Chondrocyte (in vitro differentiated cells): ENCODE measurements around the gene AKAP13. TPM values are rescaled to one million over a fixed set of nuclear protein-coding genes. Genes with fewer than 3 reads are reported as not detected.

ENCODE experiments used
- DNase-seq: peaks from one replicate; pipeline ENCODE4 v3.0.0; 2021; ENCODE audit warnings: mixed read lengths, low spot score
- H3K27ac Mint-ChIP-seq: one replicate; pipeline ENCODE4 v1.8.0; 2021; ENCODE audit warnings: mild to moderate bottlenecking, moderate library complexity, mixed read lengths; ENCODE audit not compliant: unreplicated experiment
- H3K27me3 Mint-ChIP-seq: 2 replicates; pipeline ENCODE4 v1.8.0; 2021; ENCODE audit warnings: low read depth, mixed read lengths
- H3K36me3 Mint-ChIP-seq: 2 replicates; pipeline ENCODE4 v1.8.0; 2021; ENCODE audit warnings: low read depth, mixed read lengths
- H3K4me1 Mint-ChIP-seq: 2 replicates; pipeline ENCODE4 v1.8.0; 2021; ENCODE audit warnings: low read depth, mild to moderate bottlenecking, mixed read lengths
- H3K4me3 Mint-ChIP-seq: one replicate; pipeline ENCODE4 v1.8.0; 2021; ENCODE audit warnings: mild to moderate bottlenecking, moderate library complexity, mixed read lengths; ENCODE audit not compliant: unreplicated experiment
- H3K9me3 Mint-ChIP-seq: 2 replicates; pipeline ENCODE4 v1.8.0; 2021; ENCODE audit warnings: low read depth, mixed read lengths
- total RNA-seq: library from RNA; stranded (reverse); gene quantifications from 3 replicates; pipeline ENCODE4 v1.2.1, GENCODE V29; 2021
- TF ChIP-seq, protein P1 (sequence below): fragments of 200-600 bp; sonication (generic); IDR thresholded peaks from 2 replicates; pipeline ENCODE4 v1.5.0; 2021; ENCODE audit warnings: antibody characterized with exemption, mild to moderate bottlenecking, moderate library complexity

AKAP13 gene
- total RNA-seq, 1 donor from 2014 or later = 80.6 TPM

DNA sequence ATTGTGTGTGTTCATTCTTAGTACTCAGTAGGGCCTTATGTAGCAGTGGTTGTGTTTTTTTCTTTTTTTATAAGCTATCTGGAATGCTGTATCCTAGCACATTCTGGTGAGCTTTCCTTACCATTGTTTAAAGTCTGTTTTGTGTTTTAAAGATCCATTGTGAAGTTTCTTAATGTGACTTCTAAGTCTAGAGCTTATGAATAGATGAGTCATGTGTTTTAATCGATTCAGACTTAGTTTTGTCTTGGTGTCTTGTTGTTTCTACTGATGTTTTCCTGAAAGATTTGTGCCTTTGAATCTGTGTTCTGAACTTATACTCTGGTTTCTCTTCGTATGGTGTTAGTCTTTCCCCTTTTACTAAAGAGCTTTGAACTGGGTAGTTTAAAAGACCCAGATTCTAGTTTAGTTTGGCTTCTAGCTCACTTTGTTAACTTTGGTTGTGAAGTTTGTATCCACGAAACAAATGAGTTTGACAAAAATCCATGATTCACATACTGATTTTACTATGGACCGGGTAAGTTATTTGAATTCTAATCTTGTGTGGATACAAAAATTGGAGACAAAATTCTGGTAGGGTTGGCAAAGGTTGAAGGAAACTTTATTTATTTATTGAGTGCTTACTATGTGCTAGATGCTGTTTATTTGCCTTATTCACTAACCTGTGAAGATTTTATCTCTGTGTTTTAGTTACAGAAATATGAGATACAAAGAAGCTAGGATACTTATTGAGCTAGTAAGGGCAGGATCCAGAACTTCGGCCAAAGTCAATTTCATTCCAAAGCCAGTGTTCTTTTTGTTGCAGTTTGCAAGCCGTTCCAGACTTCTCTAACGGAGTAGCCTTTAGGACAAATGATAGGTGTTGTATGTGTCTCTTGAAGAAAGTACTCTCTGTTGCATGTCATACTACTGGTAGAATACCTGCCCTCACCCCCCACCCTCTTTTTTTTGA, 24.8 kb downstream of the AKAP13 start:
- TF ChIP-seq, protein P1, sequence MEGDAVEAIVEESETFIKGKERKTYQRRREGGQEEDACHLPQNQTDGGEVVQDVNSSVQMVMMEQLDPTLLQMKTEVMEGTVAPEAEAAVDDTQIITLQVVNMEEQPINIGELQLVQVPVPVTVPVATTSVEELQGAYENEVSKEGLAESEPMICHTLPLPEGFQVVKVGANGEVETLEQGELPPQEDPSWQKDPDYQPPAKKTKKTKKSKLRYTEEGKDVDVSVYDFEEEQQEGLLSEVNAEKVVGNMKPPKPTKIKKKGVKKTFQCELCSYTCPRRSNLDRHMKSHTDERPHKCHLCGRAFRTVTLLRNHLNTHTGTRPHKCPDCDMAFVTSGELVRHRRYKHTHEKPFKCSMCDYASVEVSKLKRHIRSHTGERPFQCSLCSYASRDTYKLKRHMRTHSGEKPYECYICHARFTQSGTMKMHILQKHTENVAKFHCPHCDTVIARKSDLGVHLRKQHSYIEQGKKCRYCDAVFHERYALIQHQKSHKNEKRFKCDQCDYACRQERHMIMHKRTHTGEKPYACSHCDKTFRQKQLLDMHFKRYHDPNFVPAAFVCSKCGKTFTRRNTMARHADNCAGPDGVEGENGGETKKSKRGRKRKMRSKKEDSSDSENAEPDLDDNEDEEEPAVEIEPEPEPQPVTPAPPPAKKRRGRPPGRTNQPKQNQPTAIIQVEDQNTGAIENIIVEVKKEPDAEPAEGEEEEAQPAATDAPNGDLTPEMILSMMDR = no peak
- peaks cover 3% of the 10 kb centered on the region for H3K9me3 Mint-ChIP-seq
- no peak overlapping the region for H3K4me3 Mint-ChIP-seq
- no peaks in the 10 kb centered on the region for H3K27me3 Mint-ChIP-seq
- DNase-seq = no peak
- H3K4me1 Mint-ChIP-seq = peaks cover 71% of the 10 kb centered on the region
- no peaks in the 10 kb centered on the region for H3K36me3 Mint-ChIP-seq
- H3K27ac Mint-ChIP-seq = peak overlapping the region; percentile 56

DNA sequence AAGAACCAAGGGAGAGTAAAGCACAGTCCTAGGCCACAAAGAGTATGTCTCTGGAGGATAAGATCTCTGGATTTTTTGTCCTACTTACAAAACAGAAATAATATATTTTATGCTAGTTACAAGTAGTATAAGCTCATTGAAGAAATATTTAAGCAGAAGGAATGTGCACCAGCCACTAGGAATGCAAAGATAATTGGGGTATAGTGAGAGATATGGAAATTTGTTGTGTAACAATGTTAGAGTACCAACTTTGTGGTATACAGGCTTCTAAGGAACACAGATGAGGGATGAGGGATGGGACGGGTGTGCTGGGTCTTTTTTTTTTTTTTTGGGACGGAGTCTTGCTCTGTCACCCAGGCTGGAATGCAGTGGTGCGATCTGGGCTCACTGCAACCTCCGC, 26.5 kb downstream of the AKAP13 start:
- Mint-ChIP-seq H3K27ac (peak overlapping the region; percentile 76), H3K9me3 (peaks cover 3% of the 10 kb centered on the region), H3K4me3 (no peak overlapping the region), H3K27me3 (no peaks in the 10 kb centered on the region), H3K36me3 (no peaks in the 10 kb centered on the region), H3K4me1 (peaks cover 65% of the 10 kb centered on the region)
- DNase-seq = no peak
- TF ChIP-seq, protein P1 = no peak

DNA sequence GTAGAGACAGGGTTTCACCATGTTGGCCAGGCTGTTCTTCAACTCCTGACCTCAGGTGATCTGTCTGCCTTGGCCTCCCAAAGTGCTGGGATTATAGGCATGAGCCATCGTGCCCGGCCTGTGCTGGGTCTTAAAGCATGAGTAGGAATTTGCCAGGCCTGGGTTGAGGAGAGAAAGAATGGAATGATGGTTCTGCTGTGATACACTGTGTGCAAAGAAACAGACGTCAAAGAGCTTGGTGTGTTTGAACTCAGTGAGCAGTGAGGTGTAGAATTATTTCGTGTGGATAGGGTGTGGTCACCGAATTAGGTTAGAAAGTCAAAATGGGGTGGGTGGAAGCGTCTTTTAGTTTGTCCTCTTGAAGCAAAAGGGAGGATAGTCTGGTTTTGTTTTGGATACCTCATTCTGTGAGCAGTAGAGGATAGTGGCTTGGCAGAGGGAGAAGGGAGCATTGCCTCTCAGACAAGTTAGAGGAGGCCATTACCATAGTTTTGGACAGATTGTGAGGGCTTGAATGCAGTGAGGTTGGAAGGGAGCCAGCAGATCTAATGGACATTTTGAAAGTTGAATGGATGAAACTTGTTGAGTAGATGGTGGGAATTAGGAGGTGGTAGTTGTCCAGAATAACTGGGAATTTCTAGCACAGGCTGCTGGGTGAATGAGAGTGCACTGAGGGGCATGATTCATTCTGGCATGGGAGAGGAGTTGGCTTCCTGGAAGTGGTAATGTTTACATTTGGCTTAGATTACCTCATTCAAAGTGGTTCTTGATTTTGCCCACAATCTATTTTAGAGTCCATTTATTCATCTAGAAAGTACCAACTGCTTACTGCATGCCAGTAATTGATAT, 27.2 kb downstream of the AKAP13 start:
- no peaks in the 10 kb centered on the region for H3K36me3 Mint-ChIP-seq
- H3K27me3 Mint-ChIP-seq = no peaks in the 10 kb centered on the region
- H3K27ac Mint-ChIP-seq = peak overlapping the region; percentile 94
- DNase-seq = no peak
- H3K9me3 Mint-ChIP-seq = peaks cover 3% of the 10 kb centered on the region
- H3K4me3 Mint-ChIP-seq = no peak overlapping the region
- TF ChIP-seq, protein P1 = no peak
- peaks cover 63% of the 10 kb centered on the region for H3K4me1 Mint-ChIP-seq

DNA sequence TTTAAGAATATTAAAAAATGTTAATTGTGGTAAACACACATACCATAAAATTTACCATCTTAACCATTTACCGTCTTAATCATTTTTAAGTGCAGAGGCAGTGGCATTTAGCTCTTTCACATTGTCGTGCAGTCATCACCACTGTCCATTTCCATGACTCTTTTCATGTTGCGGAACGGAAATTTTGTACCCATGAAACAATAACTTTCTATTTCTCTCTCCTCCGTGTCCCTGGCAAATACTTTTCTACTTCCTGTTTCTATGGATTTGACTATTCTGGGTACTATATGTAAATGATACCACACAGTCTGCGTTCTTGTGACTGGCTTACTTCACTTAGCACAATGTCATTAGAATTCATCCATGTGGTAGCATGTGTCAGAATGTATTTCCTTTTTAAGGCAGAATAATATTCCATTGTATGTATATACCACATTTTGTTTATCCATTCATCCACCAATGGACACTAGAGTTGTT, 27.9 kb downstream of the AKAP13 start:
- H3K9me3 Mint-ChIP-seq = peaks cover 3% of the 10 kb centered on the region
- H3K27me3 Mint-ChIP-seq = no peaks in the 10 kb centered on the region
- peak overlapping the region; percentile 76 for H3K27ac Mint-ChIP-seq
- DNase-seq = no peak
- peaks cover 63% of the 10 kb centered on the region for H3K4me1 Mint-ChIP-seq
- H3K4me3 Mint-ChIP-seq = no peak overlapping the region
- TF ChIP-seq, protein P1 = no peak
- H3K36me3 Mint-ChIP-seq = no peaks in the 10 kb centered on the region

DNA sequence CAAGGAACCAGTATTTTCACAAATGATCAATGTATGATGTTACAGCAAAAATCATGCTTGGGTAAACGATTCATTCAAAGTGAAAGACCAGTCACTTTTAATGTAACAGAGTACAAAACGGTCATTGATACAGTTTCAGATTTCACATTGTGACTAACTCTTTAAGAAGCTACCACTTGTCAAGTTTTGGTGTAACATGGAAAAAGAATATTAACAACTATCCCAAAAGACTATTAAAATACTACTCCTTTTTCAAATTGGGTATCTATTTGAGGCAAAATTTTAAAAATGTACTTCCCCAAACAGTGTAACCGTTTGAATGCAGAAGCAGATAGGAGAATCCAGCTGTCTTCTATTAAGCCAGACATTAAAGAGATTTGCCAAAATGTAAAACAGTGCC, 31.7 kb downstream of the AKAP13 start:
- TF ChIP-seq, protein P1 = no peak
- Mint-ChIP-seq H3K4me3 (peak overlapping the region; percentile 14), H3K27ac (peak overlapping the region; percentile 50), H3K9me3 (peaks cover 3% of the 10 kb centered on the region), H3K36me3 (no peaks in the 10 kb centered on the region), H3K27me3 (no peaks in the 10 kb centered on the region), H3K4me1 (peaks cover 58% of the 10 kb centered on the region)
- no peak for DNase-seq
